Parathyroid adenoma (tissue), 2 donors: Measurements from ENCODE around the gene GAK.

Experiments used
- H2AFZ ChIP-seq: fragments of 300-600 bp; sonication (generic); one replicate; pipeline ENCODE4 v1.7.0; 2017; ENCODE audit warnings: antibody characterized with exemption, mild to moderate bottlenecking
- H3K27ac ChIP-seq: fragments of 300-600 bp; sonication (generic); one replicate; pipeline ENCODE4 v1.7.0; 2017
- H3K27me3 ChIP-seq: fragments of 300-600 bp; sonication (generic); one replicate; pipeline ENCODE4 v1.7.0; 2017; ENCODE audit warnings: low read length; ENCODE audit not compliant: control insufficient read depth, insufficient read depth
- H3K36me3 ChIP-seq: fragments of 300-600 bp; sonication (generic); one replicate; pipeline ENCODE4 v1.7.0; 2017; ENCODE audit warnings: low read length; ENCODE audit not compliant: control insufficient read depth, insufficient read depth
- H3K4me1 ChIP-seq: fragments of 300-600 bp; sonication (generic); one replicate; pipeline ENCODE4 v1.7.0; 2017; ENCODE audit warnings: control low read depth
- H3K4me2 ChIP-seq: fragments of 300-600 bp; sonication (generic); one replicate; pipeline ENCODE4 v1.7.0; 2017; ENCODE audit warnings: low read length
- H3K4me3 ChIP-seq: fragments of 300-600 bp; sonication (generic); one replicate; pipeline ENCODE4 v1.7.0; 2017; ENCODE audit warnings: low read depth, low read length
- H3K79me2 ChIP-seq: fragments of 300-600 bp; sonication (generic); one replicate; pipeline ENCODE4 v1.7.0; 2017; ENCODE audit warnings: control low read depth
- H3K9ac ChIP-seq: fragments of 300-600 bp; sonication (generic); one replicate; pipeline ENCODE4 v1.7.0; 2017; ENCODE audit warnings: mild to moderate bottlenecking
- H3K9me3 ChIP-seq: fragments of 300-600 bp; sonication (generic); one replicate; pipeline ENCODE4 v1.7.0; 2017; ENCODE audit warnings: low read length; ENCODE audit not compliant: control insufficient read depth
- CTCF ChIP-seq: fragments of 300-600 bp; sonication (generic); IDR thresholded peaks from one replicate; pipeline ENCODE4 v1.7.0; 2017; ENCODE audit warnings: antibody characterized with exemption, mild to moderate bottlenecking
- donor health status: primary hyperparathyroidism.

GAK gene

GRCh38 chr4:960140-960635 is 28.1 kb upstream of the GAK start:
- Histone ChIP-seq H3K9me3 (no peaks in the 10 kb centered on the region), H3K9ac (no peak overlapping the region), H3K79me2 (no peaks in the 10 kb centered on the region), H3K27ac (no peak overlapping the region), H3K27me3 (no peaks in the 10 kb centered on the region), H3K4me3 (no peak overlapping the region), H3K4me1 (no peaks in the 10 kb centered on the region), H3K36me3 (no peaks in the 10 kb centered on the region), H3K4me2 (no peak overlapping the region), H2AFZ (no peak overlapping the region)
- TF ChIP-seq CTCF = no peak

GRCh38 chr4:959338-960139 is 27.4 kb upstream of the GAK start:
- Histone ChIP-seq H3K79me2 (no peaks in the 10 kb centered on the region), H3K27ac (no peak overlapping the region), H3K27me3 (no peaks in the 10 kb centered on the region), H3K9ac (no peak overlapping the region), H3K36me3 (no peaks in the 10 kb centered on the region), H3K4me2 (no peak overlapping the region), H2AFZ (no peak overlapping the region), H3K9me3 (no peaks in the 10 kb centered on the region), H3K4me1 (no peaks in the 10 kb centered on the region), H3K4me3 (no peak overlapping the region)
- no peak for TF ChIP-seq CTCF

- Histone ChIP-seq H3K27me3 (no peaks in the 10 kb centered on the region), H2AFZ (no peak overlapping the region), H3K79me2 (no peaks in the 10 kb centered on the region), H3K4me3 (no peak overlapping the region), H3K9ac (no peak overlapping the region), H3K4me1 (no peaks in the 10 kb centered on the region), H3K36me3 (no peaks in the 10 kb centered on the region), H3K9me3 (no peaks in the 10 kb centered on the region), H3K4me2 (no peak overlapping the region), H3K27ac (no peak overlapping the region)
- no peak for TF ChIP-seq CTCF
Measured at GRCh38 chr4:958696-959337, 26.7 kb upstream of the GAK start.

GRCh38 chr4:958314-958665 is 26.2 kb upstream of the GAK start:
- H3K9ac ChIP-seq = no peak overlapping the region
- H2AFZ ChIP-seq = no peak overlapping the region
- H3K27me3 ChIP-seq = no peaks in the 10 kb centered on the region
- no peaks in the 10 kb centered on the region for H3K36me3 ChIP-seq
- no peak overlapping the region for H3K27ac ChIP-seq
- TF ChIP-seq CTCF = no peak
- no peaks in the 10 kb centered on the region for H3K79me2 ChIP-seq
- H3K4me3 ChIP-seq = no peak overlapping the region
- no peaks in the 10 kb centered on the region for H3K4me1 ChIP-seq
- H3K4me2 ChIP-seq = no peak overlapping the region
- no peaks in the 10 kb centered on the region for H3K9me3 ChIP-seq
